Measurements from ENCODE around the gene LPAR2. TPM values are rescaled to one million over a fixed set of nuclear protein-coding genes. Genes with fewer than 3 reads are reported as not detected.

Gene LPAR2
- total RNA-seq, 4 donors from 2014 or later: 16.5 to 31.6 (median 28.2) TPM

GRCh38 chr19:19626516-19627472 is 1.2 kb downstream of the LPAR2 start:
- 89 to 92% methylated on average over 46 to 48 of the region's 48 CpGs for WGBS, 2 donors
- no peak overlapping the region for H3K4me3 ChIP-seq (ENCODE audit: low read depth, poor library complexity, severe bottlenecking)
- TF ChIP-seq CTCF (IDR thresholded peaks at IDR 0.05): no peak
- no peak for TF ChIP-seq POLR2A (IDR thresholded peaks at IDR 0.05)
- no peak for DNase-seq (ENCODE audit: low spot score in 2 of 2)
- intact Hi-C loops (cut with DNase I; ENCODE audit: low total_unique reads): no loop called here

- no peak overlapping the region for H3K4me3 ChIP-seq (ENCODE audit: low read depth, poor library complexity, severe bottlenecking)
- TF ChIP-seq CTCF (IDR thresholded peaks at IDR 0.05) (no peak), POLR2A (IDR thresholded peaks at IDR 0.05) (no peak)
- WGBS, 2 donors: 87 to 93% methylated on average over 19 of the region's 19 CpGs
- intact Hi-C loops (cut with DNase I; ENCODE audit: low total_unique reads): no loop called here
- no peak for DNase-seq (ENCODE audit: low spot score in 2 of 2)
Measured at GRCh38 chr19:19624032-19624570, 3.9 kb downstream of the LPAR2 start.

GRCh38 chr19:19623383-19623782 is 4.6 kb downstream of the LPAR2 start:
- DNase-seq (ENCODE audit: low spot score in 2 of 2): no peak
- TF ChIP-seq CTCF (IDR thresholded peaks at IDR 0.05) (no peak), POLR2A (IDR thresholded peaks at IDR 0.05) (no peak)
- intact Hi-C loops (cut with DNase I; ENCODE audit: low total_unique reads): no loop called here
- WGBS, 2 donors: 75 to 78% methylated on average over 5 of the region's 5 CpGs
- no peak overlapping the region for H3K4me3 ChIP-seq (ENCODE audit: low read depth, poor library complexity, severe bottlenecking)

- DNase-seq (ENCODE audit: low spot score in 2 of 2): no peak
- TF ChIP-seq CTCF (IDR thresholded peaks at IDR 0.05) (no peak), POLR2A (IDR thresholded peaks at IDR 0.05) (no peak)
- intact Hi-C loops (cut with DNase I; ENCODE audit: low total_unique reads): no loop called here
- 70 to 74% methylated on average over 7 of the region's 7 CpGs for WGBS, 2 donors
- no peak overlapping the region for H3K4me3 ChIP-seq (ENCODE audit: low read depth, poor library complexity, severe bottlenecking)
Measured at GRCh38 chr19:19619849-19620210, 8.2 kb downstream of the LPAR2 start.

DNA sequence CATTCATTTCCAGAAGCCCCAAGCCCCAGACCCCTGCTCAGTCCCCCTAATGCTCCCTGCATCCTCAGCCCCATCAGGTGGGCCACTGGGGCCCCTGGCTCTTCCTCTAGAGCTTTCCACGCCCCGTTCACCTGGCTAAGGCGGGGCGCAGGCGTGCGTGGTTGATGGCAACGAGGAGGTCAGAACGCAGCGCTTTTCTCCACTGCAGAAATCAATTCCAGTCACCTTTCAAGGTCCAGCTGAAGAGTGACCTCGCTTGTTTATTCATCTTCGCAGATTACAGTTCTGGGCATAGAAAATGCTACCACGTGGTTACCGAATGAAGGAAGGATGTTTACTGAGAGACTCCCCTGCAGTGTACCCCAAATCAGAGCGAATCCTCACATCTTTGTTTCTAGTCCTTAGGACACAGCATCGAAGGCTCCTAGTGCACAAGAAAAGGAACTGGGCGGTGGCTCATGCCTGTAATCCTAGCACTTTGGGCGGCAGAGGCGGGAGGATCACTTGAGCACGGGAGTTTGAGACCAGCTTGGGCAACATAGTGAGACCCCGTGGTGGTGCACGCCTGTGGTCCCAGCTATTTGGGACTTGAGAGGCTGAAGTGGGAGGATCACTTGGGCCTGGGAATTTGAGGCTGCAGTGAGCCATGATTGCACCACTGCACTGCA is 8.7 kb downstream of the LPAR2 start:
- no peak for TF ChIP-seq POLR2A (IDR thresholded peaks at IDR 0.05)
- TF ChIP-seq CTCF (IDR thresholded peaks at IDR 0.05): no peak
- no peak for DNase-seq (ENCODE audit: low spot score in 2 of 2)
- H3K4me3 ChIP-seq (ENCODE audit: low read depth, poor library complexity, severe bottlenecking): no peak overlapping the region
- 57 to 64% methylated on average over 21 of the region's 21 CpGs for WGBS, 2 donors
- intact Hi-C loops (cut with DNase I; ENCODE audit: low total_unique reads): no loop called here
